UCSD-AML1 (cell line): ENCODE data around the gene HSBP1L1.
A peak's percentile ranks its signal among the peaks of the same experiment; 100 is the strongest.
"Not testable (repeated sequence)": the region's sequence is repeated elsewhere in the genome, so short reads cannot be mapped to it uniquely, and the experiment has no call there.

Source experiments
- DNase-seq: peaks from one replicate; lab custom pipeline; 2025; ENCODE audit not compliant: unreplicated experiment; lab: John Stamatoyannopoulos, UW

HSBP1L1 gene

GRCh38 chr18:79960161-79960801 lies 4.2 kb upstream of the HSBP1L1 start:
- not testable (repeated sequence) for DNase-seq

- DNase-seq, result no peak
Observed at GRCh38 chr18:79960921-79961526, 3.4 kb upstream of the HSBP1L1 start.

GRCh38 chr18:79961527-79962291 lies 2.7 kb upstream of the HSBP1L1 start:
- DNase-seq, result no peak

- DNase-seq, result no peak
Observed at GRCh38 chr18:79962311-79962710, 2.1 kb upstream of the HSBP1L1 start.

- DNase-seq, result no peak
Observed at GRCh38 chr18:79962835-79963657, 1.4 kb upstream of the HSBP1L1 start.

- no peak for DNase-seq
Observed at GRCh38 chr18:79963658-79964329, 649 bp upstream of the HSBP1L1 start.

- peak; percentile 59 for DNase-seq
Observed at GRCh38 chr18:79965119-79965902, 868 bp downstream of the HSBP1L1 start.

- no peak for DNase-seq
Observed at GRCh38 chr18:79970419-79971133, 6.1 kb downstream of the HSBP1L1 start.

GRCh38 chr18:79971211-79971952 lies 6.9 kb downstream of the HSBP1L1 start:
- DNase-seq, result no peak

- DNase-seq, result no peak
Observed at GRCh38 chr18:79971986-79972385, 7.5 kb downstream of the HSBP1L1 start.

GRCh38 chr18:79972720-79973119 lies 8.3 kb downstream of the HSBP1L1 start:
- no peak for DNase-seq

GRCh38 chr18:79973517-79973916 lies 9.1 kb downstream of the HSBP1L1 start:
- DNase-seq, result no peak

GRCh38 chr18:79974025-79974654 lies 9.7 kb downstream of the HSBP1L1 start:
- no peak for DNase-seq

- no peak for DNase-seq
Observed at GRCh38 chr18:79975043-79975442, 10.6 kb downstream of the HSBP1L1 start.

- DNase-seq, result no peak
Observed at GRCh38 chr18:79975985-79976680, 11.7 kb downstream of the HSBP1L1 start.

GRCh38 chr18:79979843-79980242 lies 15.4 kb downstream of the HSBP1L1 start:
- DNase-seq, result no peak

GRCh38 chr18:79980585-79980984 lies 16.1 kb downstream of the HSBP1L1 start:
- no peak for DNase-seq

- peak; percentile 69 for DNase-seq
Observed at GRCh38 chr18:79982736-79983135, 18.3 kb downstream of the HSBP1L1 start.
